Measurements from ENCODE around the gene ATP6V0D1.
"Not testable (repeated sequence)": the region's sequence is repeated elsewhere in the genome, so short reads cannot be mapped to it uniquely, and the experiment has no call there.

The ATP6V0D1 gene

GRCh38 chr16:67499106-67499505, 18.1 kb upstream of the ATP6V0D1 start:
- TF ChIP-seq CTCF (conservative IDR thresholded peaks at IDR 0.05; ENCODE audit: control insufficient read depth, insufficient read depth, low read depth, low read length) = no peak
- H3K4me3 ChIP-seq (ENCODE audit: control insufficient read depth, low read depth, low read length) = no peak overlapping the region
- peak; percentile 80 for DNase-seq (ENCODE audit: low read depth)

- DNase-seq (ENCODE audit: low read depth) = peak; percentile 80
- no peak overlapping the region for H3K4me3 ChIP-seq (ENCODE audit: control insufficient read depth, low read depth, low read length)
Measured at GRCh38 chr16:67490335-67491096, 9.6 kb upstream of the ATP6V0D1 start.

GRCh38 chr16:67489401-67490083, 8.6 kb upstream of the ATP6V0D1 start:
- DNase-seq (ENCODE audit: low read depth) = peak; percentile 25
- no peak overlapping the region for H3K4me3 ChIP-seq (ENCODE audit: control insufficient read depth, low read depth, low read length)
- TF ChIP-seq CTCF (conservative IDR thresholded peaks at IDR 0.05; ENCODE audit: control insufficient read depth, insufficient read depth, low read depth, low read length) = no peak

More at GRCh38 chr16:67490335-67491096, 9.6 kb upstream of the ATP6V0D1 start:
- no peak for TF ChIP-seq CTCF (conservative IDR thresholded peaks at IDR 0.05; ENCODE audit: control insufficient read depth, insufficient read depth, low read depth, low read length)

GRCh38 chr16:67487561-67487960, 6.6 kb upstream of the ATP6V0D1 start:
- DNase-seq (ENCODE audit: low read depth); H3K4me3 ChIP-seq (ENCODE audit: control insufficient read depth, low read depth, low read length): not testable (repeated sequence)

- peak; percentile 38 for DNase-seq (ENCODE audit: low read depth)
- H3K4me3 ChIP-seq (ENCODE audit: control insufficient read depth, low read depth, low read length) = no peak overlapping the region
Measured at GRCh38 chr16:67486805-67487204, 5.8 kb upstream of the ATP6V0D1 start.

GRCh38 chr16:67483731-67484525, 3.0 kb upstream of the ATP6V0D1 start:
- DNase-seq (ENCODE audit: low read depth) = no peak
- no peak overlapping the region for H3K4me3 ChIP-seq (ENCODE audit: control insufficient read depth, low read depth, low read length)
- no peak for TF ChIP-seq CTCF (conservative IDR thresholded peaks at IDR 0.05; ENCODE audit: control insufficient read depth, insufficient read depth, low read depth, low read length)

More at GRCh38 chr16:67486805-67487204, 5.8 kb upstream of the ATP6V0D1 start:
- TF ChIP-seq CTCF (conservative IDR thresholded peaks at IDR 0.05; ENCODE audit: control insufficient read depth, insufficient read depth, low read depth, low read length) = no peak
